HG02571 (cell line): Measurements from ENCODE around the gene PDE4D.
"Not testable (repeated sequence)": the region's sequence is repeated elsewhere in the genome, so short reads cannot be mapped to it uniquely, and the experiment has no call there.

ENCODE experiments used
- ATAC-seq: cut with Tn5 transposase; IDR thresholded peaks from one replicate; pipeline ENCODE4 v1.9.1; 2021; ENCODE audit warnings: mild to moderate bottlenecking, moderate library complexity; ENCODE audit not compliant: unreplicated experiment

PDE4D gene

DNA sequence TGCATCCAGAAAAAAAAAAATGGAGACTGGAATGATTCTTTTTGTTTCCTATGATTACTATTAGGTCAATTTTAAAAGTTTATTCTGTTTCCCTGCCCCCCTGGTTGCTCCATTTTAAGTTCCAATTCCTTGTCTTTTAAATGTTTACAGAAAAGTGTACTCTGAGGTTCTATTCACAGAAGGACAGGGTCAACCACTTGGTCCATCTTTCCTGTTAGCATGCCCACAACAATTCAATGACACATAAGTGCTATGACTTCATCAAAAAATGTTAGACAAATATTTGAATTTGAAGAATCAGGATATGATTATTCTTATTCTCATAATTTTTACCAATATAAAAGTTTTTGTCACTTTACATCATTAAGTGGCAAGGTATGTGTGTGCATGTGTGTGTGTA is 123.7 kb downstream of the PDE4D start:
- no peak for ATAC-seq

DNA sequence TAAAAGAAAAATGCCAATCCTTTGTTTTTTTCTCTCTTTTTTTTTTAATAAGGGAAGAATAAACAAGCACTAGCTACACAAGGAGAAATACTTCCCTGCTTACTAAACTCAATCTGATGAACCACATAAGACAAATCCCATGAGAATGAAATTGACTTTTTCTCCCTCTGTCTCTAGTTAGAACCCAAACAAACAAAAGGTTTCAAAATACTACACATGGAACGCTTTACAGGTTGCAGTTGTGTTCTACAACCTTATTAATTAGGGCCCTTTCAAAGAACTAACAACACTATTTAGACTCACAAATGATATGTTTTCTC is 124.5 kb downstream of the PDE4D start:
- no peak for ATAC-seq

- ATAC-seq, result no peak
Measured at GRCh38 chr5:59768152-59769040, 125.1 kb downstream of the PDE4D start.

GRCh38 chr5:59767681-59768151 is 125.8 kb downstream of the PDE4D start:
- ATAC-seq, result no peak

DNA sequence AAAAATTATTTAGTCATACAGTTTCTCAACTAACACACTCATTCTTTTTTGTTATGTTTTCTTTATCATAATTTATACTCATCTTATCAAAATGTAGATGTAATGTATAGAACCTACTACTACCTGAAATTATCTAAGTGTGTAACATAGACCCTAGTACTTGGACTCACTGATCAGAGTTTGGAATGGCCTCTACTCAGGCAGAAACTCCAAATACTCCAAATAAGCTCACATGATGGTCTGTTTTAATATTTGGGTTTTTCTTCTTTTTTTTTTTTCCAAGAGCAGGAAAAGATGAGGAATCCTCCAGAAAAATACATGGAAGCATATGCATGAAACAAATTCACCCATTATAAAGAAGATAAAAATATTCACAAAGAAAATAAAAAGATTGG is 126.3 kb downstream of the PDE4D start:
- no peak for ATAC-seq

- no peak for ATAC-seq
Measured at GRCh38 chr5:59766427-59767210, 126.9 kb downstream of the PDE4D start.

DNA sequence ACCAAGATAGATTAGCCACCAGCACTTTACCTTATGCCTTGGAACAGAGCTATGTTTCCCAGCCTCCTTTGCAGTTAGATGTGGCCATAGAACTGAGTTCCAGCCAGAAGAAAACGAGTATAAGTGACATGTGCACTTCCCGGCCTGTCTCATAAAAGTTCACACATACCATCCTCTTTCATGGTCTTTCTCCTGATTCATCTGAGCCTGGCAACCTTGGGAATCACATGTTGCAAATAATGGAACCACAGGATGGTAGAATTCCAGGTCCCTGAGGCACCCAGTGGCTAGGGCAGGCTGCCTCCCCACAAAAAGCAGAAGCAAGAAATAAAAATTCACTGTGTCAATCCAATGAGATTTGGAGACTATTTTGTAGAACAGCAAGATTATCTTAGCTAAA is 128.1 kb downstream of the PDE4D start:
- no peak for ATAC-seq

DNA sequence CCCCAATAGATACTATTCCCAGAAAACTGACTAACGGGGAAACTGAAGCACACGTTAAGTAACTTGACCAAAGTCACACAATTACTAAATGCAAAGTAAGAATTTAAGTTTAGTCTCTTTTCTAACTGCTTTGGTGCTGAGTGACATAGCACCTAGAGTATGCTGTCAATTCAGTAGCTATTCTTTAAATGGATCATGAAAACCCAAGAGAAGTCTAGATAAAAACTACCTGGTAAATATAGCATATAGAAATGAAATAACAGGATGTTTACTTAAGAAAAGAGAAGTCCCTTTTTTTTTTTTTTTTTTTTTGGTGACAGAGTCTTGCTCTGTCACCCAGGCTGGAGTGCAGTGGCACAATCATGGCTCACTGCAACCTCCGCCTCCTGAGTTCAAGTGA is 129.2 kb downstream of the PDE4D start:
- ATAC-seq, result no peak

DNA sequence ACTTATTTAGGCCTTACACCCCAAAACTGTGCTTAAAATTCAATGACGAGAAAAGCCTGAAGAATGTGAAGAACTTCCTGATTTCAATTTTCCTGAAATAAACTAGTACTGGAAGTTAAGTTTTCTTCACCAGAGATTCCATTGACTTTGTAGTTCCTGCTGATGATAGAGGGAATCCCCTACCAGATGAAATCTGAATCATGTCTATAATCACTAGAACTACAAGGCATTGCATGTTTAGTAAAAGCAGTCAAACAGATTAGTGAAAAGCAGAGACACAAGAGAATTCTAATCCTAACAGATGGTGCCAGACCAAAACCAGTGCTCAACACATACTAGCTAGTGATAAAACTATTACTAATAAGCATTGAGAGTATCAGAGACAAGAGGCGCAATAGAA is 130.0 kb downstream of the PDE4D start:
- no peak for ATAC-seq

GRCh38 chr5:59762232-59762631 is 131.3 kb downstream of the PDE4D start:
- ATAC-seq, result not testable (repeated sequence)

GRCh38 chr5:59760785-59761348 is 132.7 kb downstream of the PDE4D start:
- no peak for ATAC-seq

- no peak for ATAC-seq
Measured at GRCh38 chr5:59759600-59760351, 133.8 kb downstream of the PDE4D start.

DNA sequence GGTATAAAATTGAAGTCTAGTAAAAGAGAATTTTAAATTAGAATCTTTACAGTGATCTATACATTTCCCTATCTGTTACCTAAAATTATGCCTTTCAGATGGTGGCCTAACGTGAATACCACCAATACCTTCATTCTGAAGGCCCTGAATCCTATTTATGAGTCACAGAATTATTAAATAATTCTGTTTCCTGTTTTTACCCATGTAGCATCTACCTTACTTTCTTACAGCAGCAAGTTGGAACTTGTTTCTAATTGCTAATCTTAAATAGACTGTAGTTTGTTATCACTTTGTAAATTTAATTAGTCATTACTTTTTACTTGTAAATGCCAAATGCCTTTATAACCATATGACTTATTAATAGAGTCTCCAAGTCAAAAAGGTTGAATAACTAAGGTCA is 135.0 kb downstream of the PDE4D start:
- ATAC-seq, result no peak

GRCh38 chr5:59757442-59757841 is 136.1 kb downstream of the PDE4D start:
- ATAC-seq, result no peak

- ATAC-seq, result no peak
Measured at GRCh38 chr5:59756373-59757035, 137.0 kb downstream of the PDE4D start.

- no peak for ATAC-seq
Measured at GRCh38 chr5:59755476-59755875, 138.1 kb downstream of the PDE4D start.

GRCh38 chr5:59753599-59753998 is 139.9 kb downstream of the PDE4D start:
- no peak for ATAC-seq

- ATAC-seq, result no peak
Measured at GRCh38 chr5:59749782-59750520, 143.6 kb downstream of the PDE4D start.

GRCh38 chr5:59748036-59748663 is 145.4 kb downstream of the PDE4D start:
- not testable (repeated sequence) for ATAC-seq
